Measurements from ENCODE around the gene SUV39H2. TPM values are rescaled to one million over a fixed set of nuclear protein-coding genes. Genes with fewer than 3 reads are reported as not detected.
"Not testable (repeated sequence)": the region's sequence is repeated elsewhere in the genome, so short reads cannot be mapped to it uniquely, and the experiment has no call there.

The SUV39H2 gene
- total RNA-seq, 1 donor from 2014 or later = not detected

DNA sequence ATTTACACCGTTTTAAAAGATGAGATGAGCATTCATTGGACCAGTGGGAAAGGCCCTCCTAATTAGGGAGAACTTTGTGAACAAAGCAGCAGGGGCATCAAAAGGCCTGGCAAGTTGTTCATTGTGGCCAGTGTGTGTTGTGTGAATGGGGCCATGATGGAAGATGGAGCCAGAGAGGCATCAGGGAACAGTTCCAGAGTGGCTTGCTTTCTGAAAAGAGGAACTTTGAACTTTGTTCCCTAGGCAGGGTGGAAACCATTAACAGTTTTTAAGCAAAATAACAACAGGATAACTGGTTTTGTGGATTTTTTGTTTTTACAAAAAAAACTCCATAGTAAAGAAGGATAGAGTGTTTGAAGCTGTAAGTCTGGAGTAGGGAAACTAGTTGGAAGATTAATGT lies 12.5 kb downstream of the SUV39H2 start:
- no peaks in the 10 kb centered on the region for H3K27me3 ChIP-seq
- DNase-seq (ENCODE audit: low spot score in 2 of 2) = no peak
- H3K36me3 ChIP-seq = no peaks in the 10 kb centered on the region
- no peak overlapping the region for H3K4me3 ChIP-seq
- TF ChIP-seq, protein P1, sequence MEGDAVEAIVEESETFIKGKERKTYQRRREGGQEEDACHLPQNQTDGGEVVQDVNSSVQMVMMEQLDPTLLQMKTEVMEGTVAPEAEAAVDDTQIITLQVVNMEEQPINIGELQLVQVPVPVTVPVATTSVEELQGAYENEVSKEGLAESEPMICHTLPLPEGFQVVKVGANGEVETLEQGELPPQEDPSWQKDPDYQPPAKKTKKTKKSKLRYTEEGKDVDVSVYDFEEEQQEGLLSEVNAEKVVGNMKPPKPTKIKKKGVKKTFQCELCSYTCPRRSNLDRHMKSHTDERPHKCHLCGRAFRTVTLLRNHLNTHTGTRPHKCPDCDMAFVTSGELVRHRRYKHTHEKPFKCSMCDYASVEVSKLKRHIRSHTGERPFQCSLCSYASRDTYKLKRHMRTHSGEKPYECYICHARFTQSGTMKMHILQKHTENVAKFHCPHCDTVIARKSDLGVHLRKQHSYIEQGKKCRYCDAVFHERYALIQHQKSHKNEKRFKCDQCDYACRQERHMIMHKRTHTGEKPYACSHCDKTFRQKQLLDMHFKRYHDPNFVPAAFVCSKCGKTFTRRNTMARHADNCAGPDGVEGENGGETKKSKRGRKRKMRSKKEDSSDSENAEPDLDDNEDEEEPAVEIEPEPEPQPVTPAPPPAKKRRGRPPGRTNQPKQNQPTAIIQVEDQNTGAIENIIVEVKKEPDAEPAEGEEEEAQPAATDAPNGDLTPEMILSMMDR (IDR thresholded peaks at IDR 0.05) = no peak
- intact Hi-C loops (cut with DNase I) = no loop called here
- H3K4me1 ChIP-seq = no peaks in the 10 kb centered on the region
- H3K9me3 ChIP-seq = no peaks in the 10 kb centered on the region
- no peak overlapping the region for H3K27ac ChIP-seq

DNA sequence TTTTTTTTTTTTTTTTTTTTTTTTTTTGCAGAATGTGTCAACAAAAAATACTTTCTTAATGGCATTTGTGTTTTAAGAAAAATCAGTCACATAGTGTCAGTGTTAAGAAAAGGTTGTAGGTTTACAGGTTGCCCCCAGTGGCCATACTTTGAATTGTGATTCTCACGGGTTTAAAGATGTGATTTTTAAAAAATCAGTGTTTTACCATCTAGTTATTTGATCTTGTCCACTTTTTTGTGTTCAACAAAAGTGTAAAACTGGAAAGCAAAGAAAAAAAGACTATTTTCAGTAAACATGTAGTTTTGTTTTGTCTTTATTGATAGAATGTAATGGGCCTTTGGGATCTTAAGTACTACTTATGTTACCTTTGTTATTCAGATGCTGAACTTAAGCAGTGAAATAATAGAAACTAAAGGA lies 25.7 kb downstream of the SUV39H2 start:
- no peak for DNase-seq (ENCODE audit: low spot score in 2 of 2)
- intact Hi-C loops (cut with DNase I) = no loop called here
- Histone ChIP-seq H3K27me3 (no peaks in the 10 kb centered on the region), H3K4me1 (no peaks in the 10 kb centered on the region), H3K4me3 (no peak overlapping the region), H3K36me3 (peaks cover 12 to 36% of the 10 kb centered on the region in 2 donors), H3K9me3 (no peaks in the 10 kb centered on the region), H3K27ac (no peak overlapping the region)
- TF ChIP-seq, protein P1 (IDR thresholded peaks at IDR 0.05) = peak in 2 of 3 experiments; percentile 34 to 42

DNA sequence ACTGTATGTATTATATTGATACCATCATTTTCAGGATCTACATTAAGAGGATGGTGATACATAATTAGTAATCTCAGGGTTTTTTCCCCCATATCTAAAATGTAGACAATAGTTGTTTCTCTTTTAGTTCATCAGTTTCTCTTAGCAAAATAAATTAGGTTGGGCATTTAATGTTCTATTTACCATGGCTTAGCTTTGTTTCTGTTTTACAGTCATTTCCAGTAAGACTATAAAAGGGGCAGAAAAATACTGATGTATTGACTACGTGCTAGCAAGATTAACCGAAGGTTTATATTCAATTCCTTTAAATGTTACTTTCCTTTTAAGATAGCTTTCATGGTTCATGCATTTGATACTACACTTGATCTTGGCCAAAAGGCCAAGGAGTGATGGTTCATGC lies 26.2 kb downstream of the SUV39H2 start:
- H3K4me3 ChIP-seq = no peak overlapping the region
- H3K27ac ChIP-seq = no peak overlapping the region
- H3K36me3 ChIP-seq = peaks cover 17 to 36% of the 10 kb centered on the region in 2 donors
- no peak for DNase-seq (ENCODE audit: low spot score in 2 of 2)
- TF ChIP-seq, protein P1 (IDR thresholded peaks at IDR 0.05) = no peak
- H3K9me3 ChIP-seq = no peaks in the 10 kb centered on the region
- H3K27me3 ChIP-seq = no peaks in the 10 kb centered on the region
- intact Hi-C loops (cut with DNase I) = no loop called here
- no peaks in the 10 kb centered on the region for H3K4me1 ChIP-seq

DNA sequence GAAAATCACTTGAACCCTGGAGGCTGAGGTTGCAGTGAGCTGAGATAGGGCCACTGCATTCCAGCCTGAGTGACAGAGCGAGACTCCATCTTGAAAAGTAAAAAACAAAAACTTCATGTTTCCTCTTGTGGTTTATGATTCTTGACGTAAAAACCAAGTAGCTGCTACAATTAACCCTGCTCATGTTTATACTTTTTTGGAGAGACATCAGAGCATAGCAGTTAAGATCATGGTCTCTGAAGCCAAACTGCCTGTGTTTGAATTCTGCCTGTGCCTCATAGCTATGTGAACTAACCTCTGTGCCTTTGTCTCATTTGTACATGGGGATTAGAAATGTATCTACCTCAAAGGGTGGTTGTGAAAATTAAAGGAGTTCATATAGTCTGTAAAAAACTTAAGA lies 27.2 kb downstream of the SUV39H2 start:
- H3K9me3 ChIP-seq = no peaks in the 10 kb centered on the region
- H3K27me3 ChIP-seq = no peaks in the 10 kb centered on the region
- intact Hi-C loops (cut with DNase I) = no loop called here
- no peak for DNase-seq (ENCODE audit: low spot score in 2 of 2)
- H3K36me3 ChIP-seq = peaks cover 25 to 44% of the 10 kb centered on the region in 2 donors
- H3K4me3 ChIP-seq = no peak overlapping the region
- no peak overlapping the region for H3K27ac ChIP-seq
- H3K4me1 ChIP-seq = no peaks in the 10 kb centered on the region
- TF ChIP-seq, protein P1 (IDR thresholded peaks at IDR 0.05) = no peak

DNA sequence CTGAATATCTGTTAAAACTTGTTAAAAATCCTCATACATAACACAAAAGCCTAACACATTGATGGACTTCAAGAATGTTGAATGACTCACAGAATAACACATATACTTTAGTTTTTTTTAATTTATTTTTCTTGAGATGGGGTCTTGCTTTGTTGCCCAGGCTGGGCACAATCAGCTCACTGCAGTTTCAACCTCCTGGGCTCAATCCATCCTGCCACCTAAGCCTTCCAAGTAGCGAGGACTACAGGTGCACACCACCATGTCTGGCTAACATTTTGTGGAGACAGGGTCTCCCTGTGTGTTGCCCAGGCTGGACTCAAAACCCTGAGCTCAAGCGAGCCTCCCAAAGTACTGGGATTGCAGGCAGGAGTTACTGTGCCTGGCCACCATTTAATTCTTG lies 28.1 kb downstream of the SUV39H2 start:
- Histone ChIP-seq H3K9me3 (no peaks in the 10 kb centered on the region), H3K27me3 (no peaks in the 10 kb centered on the region), H3K27ac (no peak overlapping the region), H3K36me3 (peaks cover 29 to 45% of the 10 kb centered on the region in 2 donors), H3K4me3 (no peak overlapping the region), H3K4me1 (no peaks in the 10 kb centered on the region)
- intact Hi-C loops (cut with DNase I) = no loop called here
- DNase-seq (ENCODE audit: low spot score in 2 of 2) = no peak
- TF ChIP-seq, protein P1 (IDR thresholded peaks at IDR 0.05) = no peak

DNA sequence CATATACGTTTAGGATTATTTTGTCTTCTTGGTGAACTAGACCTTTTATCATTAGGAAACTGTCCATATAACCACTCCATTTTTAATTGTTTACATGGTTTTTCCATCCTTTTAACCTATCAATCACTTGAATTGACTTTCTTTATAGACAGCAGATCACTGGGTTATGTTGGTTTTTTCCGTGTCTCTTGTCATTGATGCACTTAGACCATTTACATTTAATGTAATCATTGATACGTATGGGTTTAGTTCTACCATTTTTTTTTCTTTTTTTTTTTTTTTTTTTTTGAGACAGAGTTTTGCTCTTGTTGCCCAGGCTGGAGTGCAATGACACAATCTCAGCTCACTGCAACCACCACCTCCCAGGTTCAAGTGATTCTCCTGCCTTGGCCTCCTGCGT lies 28.9 kb downstream of the SUV39H2 start:
- H3K27me3 ChIP-seq; DNase-seq (ENCODE audit: low spot score in 2 of 2); H3K4me1 ChIP-seq; H3K4me3 ChIP-seq; intact Hi-C loops (cut with DNase I); H3K27ac ChIP-seq; H3K9me3 ChIP-seq: not testable (repeated sequence)
- peaks cover 36 to 45% of the 10 kb centered on the region in 2 donors for H3K36me3 ChIP-seq
